ENCODE data around the gene ANKRD24. TPM values are rescaled to one million over a fixed set of nuclear protein-coding genes. Genes with fewer than 3 reads are reported as not detected.

The ANKRD24 gene
- total and polyA plus RNA-seq, 4 donors = 0.68 to 2.4 (median 1.3) TPM

GRCh38 chr19:4196009-4196408, 13.5 kb downstream of the ANKRD24 start:
- DNase-seq (no peak), ATAC-seq (ENCODE audit: insufficient read depth, low FRiP score) (no peak)
- peaks cover 14 to 25% (median 16%) of the 10 kb centered on the region in 3 donors for H3K27me3 ChIP-seq (ENCODE audit: control insufficient read depth in 3 of 3, insufficient read depth in 3 of 3, low read length in 2 of 3)
- TF ChIP-seq CTCF (IDR thresholded peaks at IDR 0.05; ENCODE audit: control extremely low read depth, extremely low read depth) = no peak
- WGBS, 2 donors = 78 to 85% methylated on average over 8 of the region's 8 CpGs
- no peaks in the 10 kb centered on the region for H3K36me3 ChIP-seq (ENCODE audit: control insufficient read depth in 4 of 4, insufficient read depth in 4 of 4, low read length in 4 of 4)
- H3K4me3 ChIP-seq = no peak overlapping the region
- H3K9ac ChIP-seq (ENCODE audit: insufficient read depth in 1 of 2, low read length in 2 of 2) = no peak overlapping the region
- peaks cover 0 to 2% (median 0%) of the 10 kb centered on the region in 4 donors for H3K9me3 ChIP-seq (ENCODE audit: control insufficient read depth in 4 of 4, insufficient read depth in 3 of 4, low read length in 3 of 4)
- H3K4me1 ChIP-seq (ENCODE audit: control insufficient read depth in 5 of 5, insufficient read depth in 5 of 5, low read length in 5 of 5) = peaks cover 0 to 2% (median 0%) of the 10 kb centered on the region in 5 donors
- no peak overlapping the region for H3K27ac ChIP-seq (ENCODE audit: low read depth in 1 of 2, low read length in 1 of 2)

- Histone ChIP-seq H3K4me1 (ENCODE audit: control insufficient read depth in 5 of 5, insufficient read depth in 5 of 5, low read length in 5 of 5) (peaks cover 0 to 2% (median 0%) of the 10 kb centered on the region in 5 donors), H3K9ac (ENCODE audit: insufficient read depth in 1 of 2, low read length in 2 of 2) (no peak overlapping the region), H3K4me3 (no peak overlapping the region), H3K36me3 (ENCODE audit: control insufficient read depth in 4 of 4, insufficient read depth in 4 of 4, low read length in 4 of 4) (no peaks in the 10 kb centered on the region), H3K27ac (ENCODE audit: low read depth in 1 of 2, low read length in 1 of 2) (no peak overlapping the region), H3K9me3 (ENCODE audit: control insufficient read depth in 4 of 4, insufficient read depth in 3 of 4, low read length in 3 of 4) (peaks cover 0 to 2% (median 0%) of the 10 kb centered on the region in 4 donors), H3K27me3 (ENCODE audit: control insufficient read depth in 3 of 3, insufficient read depth in 3 of 3, low read length in 2 of 3) (peaks cover 14 to 29% (median 16%) of the 10 kb centered on the region in 3 donors)
- DNase-seq (no peak), ATAC-seq (ENCODE audit: insufficient read depth, low FRiP score) (no peak)
- WGBS, 2 donors = 79 to 82% methylated on average over 22 of the region's 22 CpGs
- TF ChIP-seq CTCF (IDR thresholded peaks at IDR 0.05; ENCODE audit: control extremely low read depth, extremely low read depth) = no peak
Observed at GRCh38 chr19:4196587-4197148, 14.2 kb downstream of the ANKRD24 start.

GRCh38 chr19:4197228-4197624, 14.7 kb downstream of the ANKRD24 start:
- H3K27ac ChIP-seq (ENCODE audit: low read depth in 1 of 2, low read length in 1 of 2) = no peak overlapping the region
- H3K4me1 ChIP-seq (ENCODE audit: control insufficient read depth in 5 of 5, insufficient read depth in 5 of 5, low read length in 5 of 5) = peaks cover 0 to 2% (median 0%) of the 10 kb centered on the region in 5 donors
- H3K36me3 ChIP-seq (ENCODE audit: control insufficient read depth in 4 of 4, insufficient read depth in 4 of 4, low read length in 4 of 4) = no peaks in the 10 kb centered on the region
- H3K27me3 ChIP-seq (ENCODE audit: control insufficient read depth in 3 of 3, insufficient read depth in 3 of 3, low read length in 2 of 3) = peaks cover 14 to 29% (median 16%) of the 10 kb centered on the region in 3 donors
- ATAC-seq (ENCODE audit: insufficient read depth, low FRiP score) = no peak
- TF ChIP-seq CTCF (IDR thresholded peaks at IDR 0.05; ENCODE audit: control extremely low read depth, extremely low read depth) = no peak
- no peak overlapping the region for H3K4me3 ChIP-seq
- 84 to 85% methylated on average over 5 of the region's 5 CpGs for WGBS, 2 donors
- H3K9me3 ChIP-seq (ENCODE audit: control insufficient read depth in 4 of 4, insufficient read depth in 3 of 4, low read length in 3 of 4) = peaks cover 0 to 2% (median 0%) of the 10 kb centered on the region in 4 donors
- no peak for DNase-seq
- H3K9ac ChIP-seq (ENCODE audit: insufficient read depth in 1 of 2, low read length in 2 of 2) = no peak overlapping the region
